GM18907 (cell line): ENCODE measurements around the gene PRUNE2.
A peak's percentile ranks its signal among the peaks of the same experiment; 100 is the strongest.

ENCODE experiments used
- ATAC-seq: cut with Tn5 transposase; IDR thresholded peaks from one replicate; pipeline ENCODE4 v1.9.1; 2021; ENCODE audit warnings: mild to moderate bottlenecking, moderate library complexity; ENCODE audit not compliant: unreplicated experiment

Gene PRUNE2

GRCh38 chr9:76808636-76809035 lies 97.3 kb downstream of the PRUNE2 start:
- no peak for ATAC-seq

- ATAC-seq, result no peak
Observed at GRCh38 chr9:76803762-76804161, 102.2 kb downstream of the PRUNE2 start.

DNA sequence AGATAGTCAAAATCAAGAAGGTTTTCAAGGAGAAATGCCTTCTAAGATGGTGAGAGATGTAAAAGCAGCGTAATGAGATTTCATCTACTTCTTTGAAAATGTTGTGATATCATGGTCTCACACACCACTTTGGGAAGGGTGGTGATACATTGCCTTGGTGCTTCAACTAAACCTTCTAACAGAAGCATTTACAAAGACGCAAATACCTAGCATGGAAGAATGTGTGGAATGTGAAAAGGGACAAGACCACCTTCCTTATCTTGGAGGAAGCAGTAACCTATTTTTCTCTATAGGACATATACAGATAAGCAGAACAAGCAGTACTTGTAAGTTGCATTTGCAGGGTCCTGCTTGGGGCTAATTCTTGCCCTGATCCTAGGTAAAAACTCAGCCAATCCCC lies 102.8 kb downstream of the PRUNE2 start:
- no peak for ATAC-seq

DNA sequence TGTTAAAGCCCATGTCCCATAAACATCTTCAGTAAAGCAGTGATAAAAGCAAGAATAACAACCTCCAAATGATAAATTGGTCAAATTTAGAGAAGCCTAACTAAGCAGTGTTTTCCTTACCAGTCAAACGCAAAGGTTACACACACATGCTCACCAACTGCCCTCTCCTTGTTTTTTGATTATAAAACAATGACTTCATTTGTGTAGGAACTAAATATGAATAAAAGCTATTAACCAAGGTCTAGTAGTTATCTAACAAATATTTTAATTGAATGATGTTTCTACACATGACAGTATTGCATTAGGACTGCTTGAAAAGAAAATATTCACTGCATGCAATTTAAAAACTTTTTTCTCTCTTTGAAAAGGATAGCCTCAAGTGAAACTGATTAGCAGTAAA lies 105.0 kb downstream of the PRUNE2 start:
- no peak for ATAC-seq

DNA sequence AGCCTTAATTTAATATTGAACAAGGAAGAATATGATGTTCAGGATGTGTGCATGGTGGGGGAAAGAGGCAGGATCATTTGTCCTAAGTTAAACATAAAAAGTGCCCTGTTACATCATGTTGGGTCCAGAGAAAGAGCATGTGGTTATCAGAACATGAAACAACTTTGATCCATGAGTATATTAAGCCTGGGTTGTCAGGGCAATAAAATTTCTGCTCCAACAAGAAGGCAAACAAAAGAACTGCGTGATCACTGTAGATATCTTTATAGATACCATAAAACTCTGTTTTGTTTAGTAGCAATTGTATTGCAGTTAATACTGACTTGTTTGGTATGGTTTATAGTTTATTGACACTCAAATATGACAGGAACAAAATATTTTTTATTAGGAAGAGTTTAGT lies 106.4 kb downstream of the PRUNE2 start:
- no peak for ATAC-seq

- no peak for ATAC-seq
Observed at GRCh38 chr9:76798527-76798926, 107.4 kb downstream of the PRUNE2 start.

- ATAC-seq, result no peak
Observed at GRCh38 chr9:76796296-76796695, 109.6 kb downstream of the PRUNE2 start.

DNA sequence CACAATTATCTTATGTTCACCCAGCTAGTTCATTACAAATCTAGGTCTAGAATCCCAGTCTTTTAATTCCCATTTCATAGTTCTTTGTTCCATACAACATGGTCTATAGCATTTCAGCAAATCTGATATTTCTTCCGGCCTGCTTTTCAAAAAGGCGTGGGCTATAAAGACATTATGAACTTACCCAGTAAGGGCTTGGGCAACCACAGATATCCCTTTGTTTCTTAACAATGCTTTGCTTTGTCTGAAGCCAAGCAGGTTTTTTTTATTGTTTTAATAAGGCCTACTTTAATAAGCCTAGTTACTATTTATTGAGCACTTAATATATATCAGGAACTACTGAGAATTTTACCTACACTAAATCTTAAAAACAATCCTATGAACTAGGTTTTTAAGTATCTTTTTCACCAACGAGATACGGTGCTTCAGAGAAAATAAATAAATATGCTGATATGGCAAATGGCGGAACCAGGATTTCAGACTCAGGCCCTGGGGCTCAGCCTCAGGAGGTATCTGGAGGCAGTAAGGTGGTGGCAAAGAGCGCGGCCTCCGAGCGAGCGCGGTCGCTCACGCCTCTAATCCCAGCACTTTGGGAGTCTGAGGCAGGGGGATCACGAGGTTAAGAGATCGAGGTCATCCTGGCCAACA lies 112.0 kb downstream of the PRUNE2 start:
- no peak for ATAC-seq

- ATAC-seq, result no peak
Observed at GRCh38 chr9:76789840-76790239, 116.1 kb downstream of the PRUNE2 start.

DNA sequence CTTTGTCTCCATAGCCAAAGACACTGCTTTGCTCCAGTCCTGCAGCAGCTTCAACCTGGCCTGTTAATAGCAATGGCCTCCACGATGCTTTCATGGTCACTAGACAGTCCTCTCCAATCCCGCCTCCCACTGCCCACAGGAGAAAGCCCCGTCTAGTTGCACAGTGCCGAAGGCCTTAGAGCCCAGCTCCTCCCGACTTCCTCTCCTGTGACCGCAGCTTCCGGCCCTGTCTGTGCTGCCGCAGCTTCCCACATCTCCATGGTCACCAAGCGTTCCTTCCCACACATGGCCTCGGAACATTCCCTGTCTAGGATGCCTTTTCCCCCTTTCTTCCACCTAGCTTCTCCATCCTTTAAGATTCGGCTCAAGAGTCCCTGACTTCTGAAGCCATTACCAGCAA lies 118.2 kb downstream of the PRUNE2 start:
- no peak for ATAC-seq

DNA sequence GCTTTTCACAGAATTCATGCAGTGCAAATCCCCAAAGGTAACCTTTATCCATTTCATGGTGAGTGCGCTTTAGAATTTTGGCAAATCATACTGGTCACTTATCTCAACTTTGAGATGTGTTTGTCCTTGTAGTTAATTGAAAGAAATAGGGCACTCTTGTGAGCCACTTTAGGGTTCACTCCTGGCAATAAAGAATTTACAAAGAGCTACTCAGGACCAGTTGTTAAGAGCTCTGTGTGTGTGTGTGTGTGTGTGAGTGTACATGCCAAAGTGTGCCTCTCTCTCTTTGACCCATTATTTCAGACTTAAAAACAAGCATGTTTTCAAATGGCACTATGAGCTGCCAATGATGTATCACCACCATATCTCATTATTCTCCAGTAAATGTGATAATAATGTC lies 120.4 kb downstream of the PRUNE2 start:
- no peak for ATAC-seq

DNA sequence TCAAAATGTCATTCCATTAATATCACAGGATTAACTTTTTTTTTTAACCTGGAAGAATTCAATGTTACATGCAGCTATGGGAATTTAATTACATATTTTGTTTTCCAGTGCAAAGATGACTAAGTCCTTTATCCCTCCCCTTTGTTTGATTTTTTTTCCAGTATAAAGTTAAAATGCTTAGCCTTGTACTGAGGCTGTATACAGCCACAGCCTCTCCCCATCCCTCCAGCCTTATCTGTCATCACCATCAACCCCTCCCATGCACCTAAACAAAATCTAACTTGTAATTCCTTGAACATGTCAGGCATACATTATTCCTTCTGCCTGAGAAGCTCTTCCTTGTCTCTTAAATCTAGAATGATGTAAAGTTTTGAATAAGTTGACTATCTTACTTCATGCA lies 121.0 kb downstream of the PRUNE2 start:
- no peak for ATAC-seq

DNA sequence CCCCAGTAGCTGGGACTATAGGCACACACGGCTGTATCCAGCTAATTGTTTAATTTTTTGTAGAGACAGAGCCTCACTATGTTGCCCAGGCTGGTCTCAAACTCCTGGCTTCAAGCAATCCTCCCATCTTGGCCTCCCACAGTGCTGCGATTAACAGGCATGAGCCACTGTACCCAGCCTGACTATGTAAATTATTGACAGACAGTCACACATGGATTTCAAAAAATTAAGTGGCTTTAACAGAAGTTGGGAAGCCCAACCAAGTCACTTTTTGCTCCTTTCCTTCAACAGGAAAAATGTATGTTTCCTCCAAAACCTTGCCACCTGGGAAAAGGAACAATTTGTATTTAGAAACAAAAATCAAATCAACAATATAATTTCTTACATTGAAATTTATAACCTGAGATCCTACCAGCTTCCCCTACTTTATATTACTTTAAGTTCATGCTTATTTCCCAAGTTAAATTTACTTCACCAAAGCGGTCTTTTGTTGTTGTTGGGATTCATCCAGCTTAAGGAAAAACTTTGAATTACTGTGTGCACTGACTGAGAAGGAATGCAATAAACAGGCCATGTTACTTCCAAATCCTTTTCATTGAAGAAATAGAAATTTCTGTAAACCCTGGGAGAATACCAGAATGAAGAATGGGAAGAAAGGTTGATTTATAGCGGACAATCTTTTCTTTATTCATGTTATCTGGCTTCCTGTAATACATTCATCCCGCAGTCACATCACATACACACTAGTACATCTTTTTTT lies 133.0 kb downstream of the PRUNE2 start:
- no peak for ATAC-seq

DNA sequence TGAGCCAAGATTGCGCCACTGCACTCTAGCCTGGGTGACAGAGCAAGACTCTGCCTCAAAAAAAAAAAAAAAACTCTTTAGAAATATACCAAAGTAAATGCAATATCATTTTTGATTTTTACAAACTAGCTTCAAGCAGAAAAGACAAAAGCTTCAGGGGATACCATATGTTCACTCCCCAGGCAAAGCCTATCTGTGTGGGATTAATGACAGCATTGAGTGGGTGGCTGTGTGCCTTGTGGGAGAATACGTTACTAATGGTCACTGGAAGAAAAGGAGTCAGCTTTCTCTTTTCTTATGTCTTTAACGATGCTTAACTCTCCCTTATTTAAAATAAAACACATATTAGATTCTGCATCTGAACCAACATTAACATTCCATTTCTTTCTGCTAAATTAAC lies 139.8 kb downstream of the PRUNE2 start:
- ATAC-seq, result no peak

- ATAC-seq, result no peak
Observed at GRCh38 chr9:76764138-76764537, 141.8 kb downstream of the PRUNE2 start, which contains the start of gene PCA3. Gene PCA3 (plus strand): TSS chr9:76764438.

DNA sequence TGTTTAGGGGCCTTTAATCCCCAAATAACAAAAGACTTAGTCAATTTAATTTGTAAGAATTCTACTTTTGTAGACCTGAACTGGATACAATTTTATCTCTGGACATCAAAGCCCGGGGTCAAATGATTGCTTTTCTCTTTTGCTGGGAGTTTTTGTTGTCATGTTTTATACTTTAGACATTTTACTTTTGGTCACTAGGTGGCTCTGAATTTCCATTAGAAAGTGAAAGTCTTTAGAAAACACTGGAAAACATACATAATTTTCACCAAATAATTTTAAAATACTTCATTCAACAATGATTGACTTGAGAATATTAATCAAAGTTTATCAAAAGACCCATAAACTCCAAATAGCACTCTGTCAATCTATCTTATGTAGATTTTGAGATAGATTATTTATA lies 144.5 kb downstream of the PRUNE2 start:
- ATAC-seq, result no peak

GRCh38 chr9:76759732-76760131 lies 146.2 kb downstream of the PRUNE2 start:
- ATAC-seq, result peak; percentile 54

GRCh38 chr9:76758476-76758875 lies 147.4 kb downstream of the PRUNE2 start:
- ATAC-seq, result no peak

DNA sequence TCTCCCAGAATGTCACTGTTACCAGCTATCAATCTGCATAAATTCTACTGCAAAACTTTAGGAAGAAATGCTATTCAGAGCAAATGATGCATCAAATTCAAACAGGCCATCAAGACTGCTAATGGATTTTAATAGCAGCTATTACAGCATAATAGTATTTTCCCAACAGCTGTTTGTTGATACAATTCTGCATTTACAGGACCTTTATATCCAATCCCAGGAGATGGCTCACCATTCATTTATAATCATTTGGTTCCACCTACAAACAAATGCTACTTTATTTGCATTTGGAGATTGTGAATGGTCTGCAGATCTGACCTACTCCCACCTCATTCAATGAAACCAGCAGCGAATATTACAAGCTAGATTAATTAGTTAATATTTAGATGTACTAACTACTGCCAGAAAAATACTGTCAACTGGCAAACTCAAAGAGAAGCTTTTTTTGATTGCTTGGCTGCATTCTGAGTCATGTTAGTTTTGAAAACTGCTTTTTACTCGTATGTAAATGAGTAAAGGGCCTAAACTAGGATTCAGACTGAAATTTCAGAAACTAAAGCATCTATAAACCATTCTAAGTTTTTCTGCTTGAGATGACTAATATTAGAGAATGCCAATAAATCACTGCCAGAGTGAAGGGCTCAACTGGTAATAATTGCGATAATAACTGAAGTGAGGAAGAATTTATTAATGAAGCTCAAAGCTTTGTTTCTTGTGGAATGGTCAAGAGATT lies 148.8 kb downstream of the PRUNE2 start:
- no peak for ATAC-seq

DNA sequence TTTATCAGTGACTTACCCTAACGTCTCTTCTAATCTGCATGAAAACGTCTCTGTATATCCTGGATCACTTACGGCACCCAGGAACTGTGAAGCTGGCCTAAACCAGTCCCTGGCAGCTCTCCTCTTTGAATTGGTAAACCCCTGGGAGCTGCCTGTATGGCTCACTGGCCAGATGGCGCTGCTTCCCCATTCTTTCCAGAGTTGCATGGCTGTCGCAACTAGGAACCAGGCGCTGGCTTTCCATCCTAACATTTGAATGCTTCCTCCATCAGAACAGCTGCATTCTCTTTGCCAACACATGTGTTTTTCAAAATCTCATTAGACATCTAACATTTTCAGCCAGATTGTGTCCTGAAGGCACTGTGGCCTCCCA lies 149.7 kb downstream of the PRUNE2 start:
- peak; percentile 38 for ATAC-seq

DNA sequence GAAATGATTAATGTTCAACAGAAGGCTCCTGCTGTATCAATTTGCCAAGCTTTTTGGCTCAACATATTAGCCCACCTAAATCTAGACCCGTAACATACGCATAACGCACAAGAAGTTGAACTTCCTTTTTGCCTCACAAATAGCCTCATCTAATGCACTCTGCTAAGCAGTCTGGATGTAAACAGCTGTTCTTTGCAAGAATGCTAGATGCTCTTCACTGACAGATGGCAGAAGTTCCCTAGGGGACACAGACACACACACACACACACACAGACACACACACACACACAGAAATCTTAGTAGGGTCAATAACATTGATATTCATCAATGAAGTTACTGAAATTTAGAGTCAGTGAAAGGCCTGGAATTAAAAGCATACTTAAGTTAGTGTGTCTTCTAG lies 154.9 kb downstream of the PRUNE2 start:
- no peak for ATAC-seq

GRCh38 chr9:76744336-76744735 lies 161.6 kb downstream of the PRUNE2 start:
- ATAC-seq, result no peak
